IMR-90 (cell line): Measurements from ENCODE around the gene CMC1. TPM values are rescaled to one million over a fixed set of nuclear protein-coding genes. Genes with fewer than 3 reads are reported as not detected.

Source experiments
- ATAC-seq: fragments of 200-7000 bp; cut with Tn5 transposase; 2 replicates; pipeline ENCODE4 v1.9.1; 2020; ENCODE audit warnings: low read depth, mild to moderate bottlenecking, moderate library complexity
- BruUV-seq: library from RNA; stranded (reverse); fragments of 400-500 nt; replicated peaks from 2 replicates; lab custom pipeline; 2021; lab: Mats Ljungman, UMichigan
- CTCF ChIA-PET: fragments of 300-600 bp; formaldehyde crosslinking; extraction: SDS; loops from one replicate; lab custom pipeline; 2021; ENCODE audit warnings: antibody characterized with exemption; lab: Yijun Ruan, JAX
- POLR2A ChIA-PET: fragments of 300-600 bp; sonication (Branson Sonifier 250); formaldehyde crosslinking; loops from one replicate; lab custom pipeline; 2022; ENCODE audit warnings: antibody characterized with exemption; ENCODE audit not compliant: unreplicated experiment; lab: Charles Lee
- DNase-seq: peaks from one replicate; pipeline ENCODE4 v3.0.0; 2013
- H2AFZ ChIP-seq: replicated peaks from 2 replicates; pipeline ENCODE3; 2013; ENCODE audit warnings: low read length, mild to moderate bottlenecking; ENCODE audit not compliant: poor library complexity
- H2AK5ac ChIP-seq: 2 replicates; pipeline ENCODE4 v1.6.1; 2013; ENCODE audit warnings: low read depth, low read length, inconsistent platforms
- H2AK9ac ChIP-seq: replicated peaks from 2 replicates; pipeline ENCODE3; 2013; ENCODE audit warnings: mild to moderate bottlenecking, low read depth, low read length, moderate library complexity; ENCODE audit not compliant: poor library complexity
- H2BK120ac ChIP-seq: 2 replicates; pipeline ENCODE4 v1.6.1; 2013; ENCODE audit warnings: low read depth, low read length, inconsistent platforms
- H2BK15ac ChIP-seq: 3 replicates; pipeline ENCODE4 v1.6.1; 2013; ENCODE audit warnings: low read depth, low read length, inconsistent platforms
- H2BK20ac ChIP-seq: 2 replicates; pipeline ENCODE4 v1.6.1; 2013; ENCODE audit warnings: low read depth, mild to moderate bottlenecking, inconsistent platforms, low read length, moderate library complexity
- H2BK5ac ChIP-seq: 2 replicates; pipeline ENCODE4 v1.6.1; 2013; ENCODE audit warnings: mild to moderate bottlenecking, low read depth, low read length, inconsistent platforms; ENCODE audit not compliant: poor library complexity, severe bottlenecking
- H3K14ac ChIP-seq: replicated peaks from 2 replicates; pipeline ENCODE4 v1.6.1; 2013; ENCODE audit warnings: low read depth, low read length, inconsistent platforms
- H3K18ac ChIP-seq: 2 replicates; pipeline ENCODE4 v1.6.1; 2013; ENCODE audit warnings: low read depth, low read length, control low read depth
- H3K23ac ChIP-seq: 2 replicates; pipeline ENCODE4 v1.6.1; 2013; ENCODE audit warnings: low read depth, low read length, inconsistent platforms
- H3K27ac ChIP-seq: 2 replicates; pipeline ENCODE4 v1.5.1; 2013; ENCODE audit warnings: mild to moderate bottlenecking, control low read depth, low read length; ENCODE audit not compliant: insufficient read depth
- H3K27me3 ChIP-seq: 2 replicates; pipeline ENCODE4 v1.6.1; 2013; ENCODE audit warnings: low read length; ENCODE audit not compliant: control insufficient read depth, insufficient read depth
- H3K36me3 ChIP-seq: 2 replicates; pipeline ENCODE4 v1.6.1; 2013; ENCODE audit warnings: low read length, mixed read lengths; ENCODE audit not compliant: control insufficient read depth, insufficient read depth
- H3K4ac ChIP-seq: 2 replicates; pipeline ENCODE4 v1.6.1; 2013; ENCODE audit warnings: low read depth, low read length, inconsistent platforms
- H3K4me1 ChIP-seq: 2 replicates; pipeline ENCODE4 v1.6.1; 2013; ENCODE audit warnings: low read length, mixed read lengths; ENCODE audit not compliant: control insufficient read depth, insufficient read depth
- H3K4me2 ChIP-seq: 2 replicates; pipeline ENCODE4 v1.6.1; 2013; ENCODE audit warnings: low read depth, mild to moderate bottlenecking, control low read depth, low read length, moderate library complexity
- H3K4me3 ChIP-seq: 2 replicates; pipeline ENCODE4 v1.5.1; 2013; ENCODE audit warnings: low read depth, mild to moderate bottlenecking, control low read depth, low read length, moderate library complexity; ENCODE audit not compliant: insufficient read depth
- H3K56ac ChIP-seq: 2 replicates; pipeline ENCODE4 v1.6.1; 2013; ENCODE audit warnings: low read length, inconsistent platforms; ENCODE audit not compliant: insufficient read depth; ENCODE audit errors: extremely low read depth
- H3K79me1 ChIP-seq, 2 experiments: 2 replicates each; pipeline ENCODE4 v1.6.1; 2013; ENCODE audit warnings: low read length in 2 of 2, inconsistent platforms in 1 of 2, low read depth in 1 of 2
- H3K9ac ChIP-seq: 2 replicates; pipeline ENCODE4 v1.6.1; 2013; ENCODE audit warnings: low read depth, low read length, control low read depth
- H3K9me1 ChIP-seq: 2 replicates; pipeline ENCODE4 v1.6.1; 2013; ENCODE audit warnings: low read length, inconsistent platforms; ENCODE audit not compliant: insufficient read depth
- H3K9me3 ChIP-seq: 2 replicates; pipeline ENCODE4 v1.6.1; 2013; ENCODE audit warnings: low read length; ENCODE audit not compliant: control insufficient read depth, insufficient read depth
- H4K20me1 ChIP-seq: 2 replicates; pipeline ENCODE4 v1.6.1; 2013; ENCODE audit warnings: low read length, inconsistent platforms; ENCODE audit not compliant: insufficient read depth
- H4K5ac ChIP-seq: 2 replicates; pipeline ENCODE4 v1.6.1; 2013; ENCODE audit warnings: mild to moderate bottlenecking, low read depth, low read length, control low read depth
- H4K8ac ChIP-seq, 2 experiments: 2 replicates each; pipeline ENCODE4 v1.6.1; 2013; ENCODE audit warnings: low read depth in 2 of 2, low read length in 2 of 2, control low read depth in 1 of 2, inconsistent platforms in 1 of 2
- H4K91ac ChIP-seq: 2 replicates; pipeline ENCODE4 v1.6.1; 2013; ENCODE audit warnings: low read depth, low read length, inconsistent platforms; ENCODE audit not compliant: insufficient read depth
- FOS ChIP-seq: fragments of 150-350 bp; IDR thresholded peaks from 2 replicates; pipeline ENCODE4 v1.6.1; 2016; ENCODE audit warnings: low read depth, low read length
- MAFK ChIP-seq: IDR thresholded peaks from 2 replicates; pipeline ENCODE4 v1.6.1; 2012; ENCODE audit warnings: low read depth, low read length, improper control_type of control experiment
- RFX5 ChIP-seq: IDR thresholded peaks from 2 replicates; pipeline ENCODE4 v1.8.0; 2012; ENCODE audit warnings: low read depth, mild to moderate bottlenecking, low read length, moderate library complexity
- WGBS, 2 experiments: methylation state at CpG; one replicate each; pipeline versions ENCODE4 v1.1.5 to v1.1.7; 2013; ENCODE audit warnings: missing lambda C conversion rate in 2 of 2; ENCODE audit not compliant: insufficient read length in 1 of 2; ENCODE audit errors: extremely low coverage in 2 of 2; 5-methylcytosine and 5-hydroxymethylcytosine counted together
- dilution Hi-C: fragments of 300-500 bp; cut with HindIII; formaldehyde crosslinking; loops from one replicate; pipeline ENCODE4 v1.14.3; 2018; ENCODE audit warnings: low sequenced_read_pairs; ENCODE audit not compliant: unreplicated experiment
- in situ Hi-C: fragments of 300-500 bp; cut with MboI; formaldehyde crosslinking; loops from 3 replicates; pipeline ENCODE4 v1.14.3; 2019; ENCODE audit warnings: low sequenced_read_pairs, inconsistent platforms, mixed read lengths
- intact Hi-C: fragments of 100-400 bp; cut with micrococcal nuclease; formaldehyde crosslinking; loops from 2 replicates; pipeline ENCODE4 v1.10.0; 2022
- polyA plus RNA-seq, 3 experiments: library from polyadenylated mRNA; depleted of rRNA; stranded (reverse); fragments of >200 nt; gene quantifications; 2 replicates each; pipeline ENCODE4 v1.2.3, GENCODE V29; 2012; ENCODE audit warnings: low replicate concordance in 1 of 3
- total RNA-seq: library from RNA; depleted of rRNA; stranded (reverse); fragments of >200 nt; gene quantifications from 2 replicates; pipeline ENCODE4 v1.2.3, GENCODE V29; 2012

The CMC1 gene
- total and polyA plus RNA-seq, 2 of the 4 experiments (the other 2 are of a cell fraction) = 1.6 to 18.3 TPM

DNA sequence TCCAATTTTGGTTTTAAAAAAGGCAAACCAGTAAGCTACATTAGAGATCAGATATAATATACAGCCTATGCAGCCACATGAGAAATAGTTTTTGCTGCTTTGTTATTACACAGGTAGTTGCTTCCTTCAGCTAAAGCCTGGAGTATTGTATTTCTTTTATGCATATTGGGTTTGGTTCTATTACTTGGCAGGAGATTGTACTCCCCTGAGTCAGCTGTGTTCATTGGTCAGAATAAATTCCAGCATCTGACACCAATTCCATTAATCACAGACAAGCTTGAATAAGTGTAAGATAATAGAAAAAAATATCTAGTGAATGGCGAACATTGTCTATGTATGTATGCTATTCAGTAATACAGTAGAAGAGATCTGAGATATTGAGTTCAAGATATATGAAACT lies 81.0 kb downstream of the CMC1 start:
- intact Hi-C loops = no loop called here
- Histone ChIP-seq H3K27me3 (no peaks in the 10 kb centered on the region), H3K4ac (no peak overlapping the region), H3K56ac (no peak overlapping the region), H3K18ac (no peak overlapping the region), H3K9me3 (no peaks in the 10 kb centered on the region), H3K4me3 (no peak overlapping the region), H3K4me1 (no peaks in the 10 kb centered on the region), H4K5ac (no peak overlapping the region), H2AK9ac (no peak overlapping the region), H2BK20ac (no peak overlapping the region), H3K79me1 (peaks cover 0 to 4% of the 10 kb centered on the region in 2 experiments; a peak in 1 of 4 replicates), H3K23ac (no peak overlapping the region), H2BK15ac (no peak overlapping the region), H3K14ac (no peak overlapping the region), H2BK120ac (no peak overlapping the region), H3K9ac (no peak overlapping the region), H4K20me1 (no peaks in the 10 kb centered on the region), H3K27ac (no peak overlapping the region), H3K4me2 (no peak overlapping the region), H2AK5ac (no peak overlapping the region), H3K9me1 (no peaks in the 10 kb centered on the region), H2AFZ (no peak overlapping the region), H2BK5ac (no peak overlapping the region), H3K36me3 (peaks cover 10% of the 10 kb centered on the region), H4K8ac (no peak overlapping the region), H4K91ac (no peak overlapping the region)
- ChIA-PET CTCF (no interaction called here), POLR2A (no interaction called here)
- in situ Hi-C loops = loop anchor here (5.0 kb wide), 1 partner anchor 610 kb away; no protein-coding TSS in a partner anchor
- no TSS peak for BruUV-seq
- WGBS, 2 experiments = no CpG with 5 or more reads among the region's 1 CpG
- DNase-seq (peak; percentile 66), ATAC-seq (peak; percentile 44)
- dilution Hi-C loops = no loop called here
- TF ChIP-seq FOS (no peak), RFX5 (no peak), MAFK (no peak)
